ENCODE data around the gene STIM1.

- TF ChIP-seq CTCF (IDR thresholded peaks at IDR 0.05; ENCODE audit: borderline replicate concordance, extremely low read depth, low read length, poor library complexity, severe bottlenecking) (no peak), EZH2 (IDR thresholded peaks at IDR 0.05; ENCODE audit: borderline replicate concordance, low read depth, low read length, severe bottlenecking) (no peak)
These were observed 846 bp upstream of the STIM1 start for GRCh38 chr11:3854660-3854976.

All from DND-41 (cell line).